GM19025 (cell line): ENCODE results near the gene RANBP1.
"Not testable (repeated sequence)": the region's sequence is repeated elsewhere in the genome, so short reads cannot be mapped to it uniquely, and the experiment has no call there.

ENCODE experiments used
- ATAC-seq: cut with Tn5 transposase; IDR thresholded peaks from one replicate; pipeline ENCODE4 v1.9.1; 2021; ENCODE audit warnings: mild to moderate bottlenecking, low read depth, moderate library complexity; ENCODE audit not compliant: unreplicated experiment

The RANBP1 gene

GRCh38 chr22:20115691-20116375 lies at the start of gene RANBP1:
Gene RANBP1, plus strand, starts transcription at chr22:20116104. Its CDS starts 81 bp downstream, at chr22:20116185.
- no peak for ATAC-seq

GRCh38 chr22:20066617-20067383 lies 49.1 kb upstream of the RANBP1 start:
- ATAC-seq, result no peak

- not testable (repeated sequence) for ATAC-seq
These were observed 48.6 kb upstream of the RANBP1 start for GRCh38 chr22:20067384-20067682.

GRCh38 chr22:20068640-20069039 lies 47.3 kb upstream of the RANBP1 start:
- ATAC-seq, result no peak

- ATAC-seq, result no peak
These were observed 46.4 kb upstream of the RANBP1 start for GRCh38 chr22:20069331-20070042.

- ATAC-seq, result no peak
These were observed 44.4 kb upstream of the RANBP1 start for GRCh38 chr22:20071524-20071972.

GRCh38 chr22:20076627-20077172 lies 39.2 kb upstream of the RANBP1 start:
- ATAC-seq, result no peak

- peak; percentile 77 for ATAC-seq
These were observed 36.0 kb upstream of the RANBP1 start, which contains the start of gene DGCR8 for GRCh38 chr22:20079745-20080444. Gene DGCR8, plus strand, starts transcription at chr22:20080241. Its CDS starts 5,723 bp downstream, at chr22:20085964.

- ATAC-seq, result peak; percentile 75
These were observed 35.5 kb upstream of the RANBP1 start for GRCh38 chr22:20080445-20080775.

- no peak for ATAC-seq
These were observed 34.9 kb upstream of the RANBP1 start for GRCh38 chr22:20080776-20081654.

GRCh38 chr22:20083157-20083890 lies 32.6 kb upstream of the RANBP1 start:
- ATAC-seq, result no peak

GRCh38 chr22:20083891-20084546 lies 31.9 kb upstream of the RANBP1 start:
- no peak for ATAC-seq

- no peak for ATAC-seq
These were observed 31.1 kb upstream of the RANBP1 start for GRCh38 chr22:20084547-20085413.

GRCh38 chr22:20085651-20086050 lies 30.3 kb upstream of the RANBP1 start:
- ATAC-seq, result no peak

GRCh38 chr22:20086101-20086599 lies 29.8 kb upstream of the RANBP1 start:
- no peak for ATAC-seq

GRCh38 chr22:20086763-20087162 lies 29.1 kb upstream of the RANBP1 start:
- ATAC-seq, result no peak
